SIG-M5 treated with dmso at 0.1 percent for 504 hours (cell line): ENCODE measurements around the gene ZC3H18.
"Not testable (repeated sequence)": the region's sequence is repeated elsewhere in the genome, so short reads cannot be mapped to it uniquely, and the experiment has no call there.

ENCODE experiments used
- DNase-seq: peaks from one replicate; lab custom pipeline; 2025; ENCODE audit not compliant: unreplicated experiment; lab: John Stamatoyannopoulos, UW

The ZC3H18 gene

DNA sequence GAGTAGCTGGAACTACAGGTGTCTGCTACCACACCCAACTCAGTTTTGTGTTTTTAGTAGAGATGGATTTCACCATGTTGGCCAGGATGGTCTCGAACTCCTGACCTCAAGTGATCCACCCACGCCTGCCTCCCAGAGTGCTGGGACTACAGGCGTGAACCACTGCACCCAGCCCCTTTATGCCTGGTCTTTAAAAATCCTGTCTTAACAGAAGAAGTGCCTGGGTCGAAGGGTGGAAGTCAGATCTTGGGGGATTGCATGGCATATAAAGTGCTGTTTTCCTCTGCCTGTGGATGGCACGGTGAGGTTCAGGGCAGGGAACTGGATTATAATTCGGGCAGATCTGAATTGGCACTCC lies 30.3 kb downstream of the ZC3H18 start:
- no peak for DNase-seq

DNA sequence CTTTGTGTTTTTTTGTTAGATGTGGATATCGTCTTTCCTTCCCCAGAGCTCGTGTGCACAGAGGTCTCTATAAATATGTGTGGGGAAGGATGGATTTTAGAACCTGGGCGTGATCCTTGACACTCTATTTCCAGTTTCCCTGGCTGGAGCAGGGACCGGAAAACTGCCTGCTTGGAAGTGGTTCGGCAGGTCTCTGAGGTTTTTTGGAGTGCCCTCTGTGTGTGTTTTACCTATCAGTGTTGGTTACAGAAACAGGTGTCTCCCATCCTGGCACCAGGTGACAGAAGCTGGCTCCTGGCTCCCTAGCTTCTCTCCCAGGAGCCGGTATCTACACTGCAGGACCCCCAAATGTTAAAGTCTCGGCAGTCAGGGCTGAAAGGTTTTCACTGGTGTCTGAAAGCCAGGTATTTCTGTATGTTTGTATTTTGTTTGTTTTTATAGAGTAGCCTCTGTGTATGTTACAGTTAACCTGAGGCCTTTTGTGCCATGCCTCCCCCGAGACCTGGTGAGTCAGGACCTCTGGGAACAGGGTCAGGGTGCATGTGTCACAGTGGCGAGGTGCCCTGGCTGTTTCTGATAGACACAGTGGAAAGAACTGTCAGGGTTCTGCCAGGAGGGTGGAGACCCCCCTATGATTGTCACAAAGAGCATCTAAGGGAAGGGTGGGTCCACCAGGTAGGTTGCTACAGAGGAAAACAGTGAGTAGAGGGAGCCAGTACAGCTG lies 31.3 kb downstream of the ZC3H18 start:
- no peak for DNase-seq

DNA sequence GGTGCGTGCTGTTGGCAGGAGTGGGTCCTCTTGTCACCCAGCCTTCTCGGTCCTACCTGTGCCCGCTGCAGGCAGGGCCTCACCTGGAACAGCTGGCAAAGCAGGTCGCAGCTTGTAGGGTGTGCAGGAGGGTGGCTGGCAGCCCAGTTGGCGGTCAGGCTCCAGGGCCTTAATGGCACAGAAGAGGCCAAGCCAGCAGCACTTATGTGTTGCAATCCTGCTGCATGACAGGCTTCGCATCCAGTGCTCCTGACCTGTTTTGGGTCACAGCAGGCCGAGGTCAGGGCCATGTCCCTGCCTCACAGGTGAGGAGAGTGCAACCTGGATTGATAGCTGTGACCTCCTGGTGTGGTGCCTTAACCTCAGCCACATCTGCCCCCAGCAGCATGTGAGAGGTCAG lies 31.9 kb downstream of the ZC3H18 start:
- DNase-seq, result no peak

DNA sequence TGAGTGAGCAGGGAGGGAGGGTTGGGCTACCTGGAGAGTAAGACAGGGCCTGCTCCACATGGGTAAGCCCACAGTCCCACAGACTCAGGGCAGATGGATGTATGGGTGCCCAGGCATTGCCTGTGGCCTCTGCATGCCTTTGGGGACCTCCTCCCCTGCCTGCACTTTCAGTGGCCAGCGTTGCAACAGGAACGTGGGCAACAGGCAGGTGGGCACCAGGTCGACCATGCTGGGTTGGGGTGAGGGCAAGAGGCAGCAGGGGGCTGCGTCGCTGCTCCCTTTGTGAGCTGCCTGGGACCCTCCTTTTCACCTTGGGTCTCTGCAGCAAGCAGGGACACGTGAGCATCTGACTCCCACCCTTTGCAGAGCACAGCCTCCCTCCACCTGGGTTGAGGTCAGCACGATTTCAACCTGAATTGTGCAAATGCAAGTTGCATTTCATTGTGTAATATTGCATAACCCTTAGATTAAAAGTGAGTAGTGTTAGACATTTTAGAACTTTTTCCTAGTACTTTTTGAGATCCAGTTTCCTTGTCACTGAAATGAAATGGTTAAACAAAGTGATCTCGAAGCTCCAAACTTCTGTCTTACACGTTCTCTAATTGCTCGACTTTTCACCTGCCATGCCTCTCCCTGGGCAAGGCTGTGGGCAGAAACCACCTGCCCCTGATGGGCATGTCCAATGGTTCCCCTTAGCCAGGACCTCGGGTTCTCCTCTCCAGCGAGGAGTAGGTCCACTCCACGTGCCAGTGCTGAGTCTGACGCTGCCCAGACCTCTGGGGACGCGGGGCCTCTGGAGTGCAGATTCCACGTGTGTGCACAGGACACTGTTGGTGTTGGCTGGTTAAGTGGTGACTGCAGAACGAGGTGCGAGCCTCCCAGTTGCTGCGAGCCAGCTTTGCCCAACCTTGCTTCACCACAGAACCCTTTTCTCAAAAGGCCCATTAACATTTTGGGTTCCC lies 35.3 kb downstream of the ZC3H18 start:
- DNase-seq, result no peak

DNA sequence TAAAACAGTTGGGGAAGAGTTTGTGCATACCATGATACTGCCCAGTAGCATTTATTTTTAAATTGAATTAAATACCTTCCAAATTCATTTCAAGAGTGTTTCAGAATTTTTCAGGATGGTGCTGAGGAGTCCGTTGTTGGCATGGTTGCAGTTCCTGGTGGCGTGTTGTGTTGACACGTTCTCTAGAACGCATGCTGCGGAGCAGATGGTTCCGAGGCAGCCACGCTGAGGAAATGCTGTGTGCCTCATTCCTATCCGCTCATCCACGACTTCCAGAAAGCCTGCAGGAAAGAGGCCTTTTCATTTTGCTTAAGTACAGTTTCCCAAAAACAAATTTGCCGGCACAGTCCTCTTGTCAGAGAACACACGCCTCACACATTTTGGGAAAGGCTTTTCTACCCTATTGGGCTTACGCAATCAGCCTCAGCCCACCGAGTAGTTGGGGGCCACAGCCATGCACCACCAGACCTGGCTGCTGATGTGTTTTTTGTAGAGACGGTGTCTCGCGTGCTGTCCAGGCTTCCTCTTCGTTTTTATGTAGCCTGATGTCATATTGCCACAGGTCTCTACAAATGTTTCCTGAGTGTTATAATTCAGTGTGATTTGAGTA lies 36.0 kb downstream of the ZC3H18 start:
- DNase-seq, result no peak

DNA sequence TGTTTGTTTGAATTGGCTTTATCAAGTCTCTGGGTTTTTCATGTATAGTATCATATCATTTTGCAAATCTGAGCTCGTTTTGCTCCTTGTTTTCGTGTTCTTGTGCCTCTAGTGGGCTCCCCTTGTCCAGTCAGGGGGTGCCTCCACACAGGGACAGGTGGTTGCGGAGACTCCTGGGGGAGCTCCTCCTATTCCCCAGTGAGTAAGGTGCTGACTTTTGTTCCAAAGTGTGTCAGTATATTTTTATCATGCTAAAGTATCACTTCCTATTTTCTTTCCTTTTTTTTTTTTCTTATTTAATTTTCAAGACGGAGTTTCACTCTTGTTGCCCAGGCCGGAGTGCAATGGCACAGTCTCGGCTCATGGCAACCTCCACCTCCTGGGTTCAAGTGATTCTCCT lies 37.9 kb downstream of the ZC3H18 start:
- no peak for DNase-seq

DNA sequence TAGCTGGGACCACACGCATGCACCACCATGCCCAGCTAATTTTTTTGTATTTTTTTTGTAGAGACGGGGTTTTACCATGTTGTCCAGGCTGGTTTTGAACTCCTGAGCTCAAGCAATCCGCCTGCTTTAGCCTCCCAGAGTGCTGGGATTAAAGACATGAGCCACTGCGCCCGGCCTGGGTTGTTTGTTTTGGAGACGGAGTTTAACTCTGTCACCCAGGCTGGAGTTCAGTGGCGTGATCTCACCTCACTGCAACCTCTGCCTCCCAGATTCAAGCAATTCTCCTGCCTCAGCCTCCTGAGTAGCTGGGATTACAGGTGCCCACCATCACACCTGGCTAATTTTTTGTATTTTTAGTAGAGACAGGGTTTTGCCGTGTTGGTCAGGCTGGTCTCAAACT lies 39.2 kb downstream of the ZC3H18 start:
- DNase-seq, result not testable (repeated sequence)

DNA sequence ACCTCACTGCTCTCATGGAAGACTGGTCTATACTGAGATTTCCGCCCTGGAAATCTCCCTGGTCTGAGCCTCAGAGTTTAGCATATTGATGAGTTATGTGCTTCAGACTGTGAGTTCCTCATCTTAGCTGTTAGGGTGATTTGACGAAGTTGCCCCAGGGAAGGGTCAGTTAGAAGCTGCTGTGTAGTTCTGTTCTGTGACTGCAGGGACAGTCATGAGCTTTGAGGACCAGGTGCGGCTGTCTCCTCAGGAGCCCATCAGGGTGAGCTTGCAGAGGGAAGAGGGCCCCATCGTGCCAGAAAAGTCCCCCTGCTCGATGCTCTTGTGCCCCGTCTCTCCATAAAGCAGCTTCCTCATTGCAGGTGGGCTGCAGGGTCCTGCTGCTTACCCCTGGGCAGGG lies 39.9 kb downstream of the ZC3H18 start:
- DNase-seq, result no peak

DNA sequence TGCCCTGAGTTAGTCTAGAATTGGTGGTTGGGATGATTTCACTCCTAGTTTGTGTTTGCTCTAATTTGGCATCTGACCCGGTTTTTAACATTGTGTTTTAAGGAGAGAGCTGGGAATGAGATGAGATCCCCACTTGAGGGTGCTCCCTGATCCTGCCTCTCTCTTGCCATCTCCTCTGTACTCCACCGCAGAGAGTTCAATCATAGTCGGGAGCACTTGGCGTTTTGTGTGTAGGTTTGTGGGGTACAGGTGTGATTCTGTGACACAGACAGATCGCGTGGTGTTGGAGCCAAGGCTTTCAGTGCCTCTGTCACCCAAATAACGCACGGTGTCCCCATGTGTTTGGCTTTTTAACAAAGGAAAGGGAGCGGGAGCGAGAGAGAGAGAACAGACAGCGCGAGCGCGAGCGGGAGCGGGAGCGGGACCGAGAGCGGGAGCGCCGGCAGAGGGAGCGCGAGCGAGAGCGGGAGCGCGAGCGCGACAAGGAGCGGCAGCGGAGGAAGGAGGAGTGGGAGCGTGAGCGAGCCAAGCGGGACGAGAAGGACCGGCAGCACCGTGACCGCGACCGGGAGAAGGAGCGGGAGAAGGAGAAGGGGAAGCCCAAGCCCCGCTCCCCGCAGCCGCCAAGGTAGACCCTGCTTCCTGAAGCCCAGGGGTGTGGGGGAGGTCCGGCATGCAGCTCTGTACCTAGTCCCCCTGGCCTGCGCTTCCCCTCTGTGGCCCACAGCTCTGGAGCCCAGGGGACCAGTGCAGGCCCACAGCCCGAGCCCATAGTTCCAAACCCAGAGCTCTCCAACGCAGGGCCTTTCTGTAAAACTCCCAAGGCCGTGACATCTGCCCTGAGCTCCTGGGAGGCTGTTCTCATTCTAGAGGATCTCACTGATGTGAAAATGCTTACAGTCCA lies 41.0 kb downstream of the ZC3H18 start:
- no peak for DNase-seq

DNA sequence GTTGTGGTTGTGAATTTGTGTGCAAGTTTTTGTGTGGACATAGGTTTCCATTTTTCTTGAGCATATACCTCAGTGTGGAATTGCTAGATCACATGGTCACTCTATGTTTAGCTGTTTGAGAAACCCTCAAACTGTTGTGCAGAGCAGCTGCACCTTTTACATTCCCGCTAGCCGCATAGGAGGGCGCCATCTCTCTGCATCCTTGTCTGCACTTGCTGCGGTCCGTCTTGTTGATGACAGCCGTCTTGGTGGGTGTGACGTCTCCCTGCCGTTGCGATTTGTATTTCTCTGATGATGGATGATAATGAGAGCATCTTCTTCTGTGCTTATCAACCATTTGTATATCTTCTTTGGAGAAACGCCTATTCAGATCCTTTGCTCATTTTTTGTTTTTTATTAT lies 43.1 kb downstream of the ZC3H18 start:
- DNase-seq, result no peak

DNA sequence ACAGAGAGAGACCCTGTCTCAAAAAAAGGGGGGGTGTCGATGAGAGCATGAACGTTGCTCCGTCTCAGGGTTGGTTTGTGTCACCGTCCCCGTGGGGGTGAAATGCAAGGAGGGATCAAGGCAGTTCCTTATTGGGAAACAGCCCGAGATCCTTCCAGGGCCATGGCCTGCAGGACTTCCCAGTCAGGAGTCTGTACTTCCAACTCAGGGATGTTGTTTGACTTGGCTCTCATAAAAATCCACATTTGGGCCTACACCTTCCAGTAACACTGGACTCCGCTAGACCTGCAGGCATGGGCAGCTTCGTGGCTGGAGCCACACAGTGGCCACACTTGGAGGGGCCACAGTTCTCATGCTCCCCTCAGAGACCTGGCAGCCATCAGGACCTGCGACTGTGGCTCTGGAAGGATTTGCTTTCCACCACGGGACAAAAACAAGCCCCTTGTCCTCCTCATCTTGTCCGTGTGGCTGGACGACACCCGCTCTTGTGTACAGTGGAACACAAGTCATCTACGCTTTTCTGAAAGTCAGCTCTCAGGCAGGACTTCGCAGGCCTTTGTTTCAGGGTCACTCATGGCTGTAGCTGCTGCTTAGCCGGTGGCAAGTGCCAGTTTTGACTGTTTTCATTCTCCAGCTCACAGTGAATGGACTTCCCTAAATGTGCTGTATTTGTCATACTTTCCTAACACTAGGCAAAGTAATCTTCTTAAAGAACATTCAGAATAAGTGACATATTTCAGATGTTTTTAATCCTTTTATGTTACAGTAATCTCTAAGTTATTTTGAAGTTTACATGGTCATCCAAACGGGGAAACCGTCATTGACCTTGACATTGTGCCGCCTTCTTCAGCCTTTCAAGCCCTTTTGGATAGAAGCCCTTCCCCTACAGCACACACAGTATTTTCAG lies 44.0 kb downstream of the ZC3H18 start:
- no peak for DNase-seq

DNA sequence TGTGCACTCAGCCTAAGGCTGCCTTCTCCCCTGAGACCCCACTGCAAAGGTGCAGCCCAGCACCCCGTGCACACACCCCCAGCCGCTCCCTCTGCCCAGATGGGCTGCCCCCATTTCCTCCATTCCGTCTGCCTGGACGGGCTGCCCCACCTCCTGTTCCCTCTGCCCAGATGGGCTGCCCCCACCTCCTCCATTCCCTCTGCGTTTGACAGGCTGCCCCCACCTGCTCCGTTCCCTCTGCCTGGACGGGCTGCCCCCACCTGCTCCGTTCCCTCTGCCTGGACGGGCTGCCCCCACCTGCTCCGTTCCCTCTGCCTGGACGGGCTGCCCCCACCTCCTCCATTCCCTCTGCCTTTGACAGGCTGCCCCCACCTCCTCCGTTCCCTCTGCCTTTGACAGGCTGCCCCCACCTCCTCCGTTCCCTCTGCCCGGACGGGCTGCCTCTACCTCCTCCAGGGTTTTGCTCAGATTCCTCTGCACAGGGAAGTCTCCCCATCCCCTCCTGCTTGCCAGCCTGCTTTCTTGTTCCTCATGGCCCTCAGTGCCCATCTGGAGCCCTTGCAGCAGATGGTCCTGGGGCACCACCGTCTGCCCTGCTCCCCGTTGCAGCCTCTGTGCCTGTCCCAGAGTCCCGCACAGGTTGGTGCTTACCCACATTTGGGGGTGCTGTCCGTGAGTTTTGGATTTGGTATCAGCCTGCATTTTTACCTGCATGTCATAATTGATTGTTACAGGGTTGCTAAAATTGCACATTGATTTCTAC lies 44.8 kb downstream of the ZC3H18 start:
- no peak for DNase-seq

DNA sequence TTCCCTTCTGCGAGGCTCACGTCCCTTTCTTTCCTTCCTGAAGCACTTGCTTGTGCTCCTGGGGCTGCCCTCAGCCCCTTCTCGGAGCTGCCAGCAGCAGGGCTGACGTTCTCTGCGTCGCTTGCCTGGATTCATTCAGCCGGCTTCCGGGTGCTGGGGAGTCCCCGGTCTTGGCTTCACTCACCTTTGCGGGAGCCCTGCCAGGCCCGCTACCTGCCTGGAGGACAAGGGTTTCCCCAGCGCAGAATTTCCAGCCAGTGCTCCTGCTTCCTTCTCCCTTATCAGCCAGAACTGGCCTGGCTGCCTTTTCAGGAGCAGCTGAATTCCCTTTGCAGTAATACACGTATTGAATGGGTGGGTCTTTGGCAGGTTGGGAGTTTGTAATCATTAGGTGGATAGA lies 46.1 kb downstream of the ZC3H18 start:
- no peak for DNase-seq

DNA sequence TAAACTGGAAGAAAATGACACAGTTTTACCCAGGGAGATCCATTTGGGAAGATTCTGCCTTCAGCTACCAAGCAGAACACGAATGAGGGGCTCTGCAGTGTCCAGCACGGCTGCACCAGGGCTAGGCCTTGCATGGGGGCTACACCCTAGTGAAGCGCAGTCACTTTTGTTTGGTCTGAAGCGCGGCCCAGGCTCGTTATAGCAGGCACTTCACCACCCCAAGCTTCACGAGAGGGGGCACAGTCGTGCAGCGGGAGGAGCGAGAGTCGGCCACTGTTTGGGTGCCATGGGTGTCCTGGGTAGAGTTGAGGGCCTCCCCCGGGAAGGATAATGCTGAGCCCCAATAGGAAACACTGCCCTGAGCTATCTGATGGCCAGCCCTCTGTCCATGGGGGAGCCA lies 46.5 kb downstream of the ZC3H18 start:
- no peak for DNase-seq

DNA sequence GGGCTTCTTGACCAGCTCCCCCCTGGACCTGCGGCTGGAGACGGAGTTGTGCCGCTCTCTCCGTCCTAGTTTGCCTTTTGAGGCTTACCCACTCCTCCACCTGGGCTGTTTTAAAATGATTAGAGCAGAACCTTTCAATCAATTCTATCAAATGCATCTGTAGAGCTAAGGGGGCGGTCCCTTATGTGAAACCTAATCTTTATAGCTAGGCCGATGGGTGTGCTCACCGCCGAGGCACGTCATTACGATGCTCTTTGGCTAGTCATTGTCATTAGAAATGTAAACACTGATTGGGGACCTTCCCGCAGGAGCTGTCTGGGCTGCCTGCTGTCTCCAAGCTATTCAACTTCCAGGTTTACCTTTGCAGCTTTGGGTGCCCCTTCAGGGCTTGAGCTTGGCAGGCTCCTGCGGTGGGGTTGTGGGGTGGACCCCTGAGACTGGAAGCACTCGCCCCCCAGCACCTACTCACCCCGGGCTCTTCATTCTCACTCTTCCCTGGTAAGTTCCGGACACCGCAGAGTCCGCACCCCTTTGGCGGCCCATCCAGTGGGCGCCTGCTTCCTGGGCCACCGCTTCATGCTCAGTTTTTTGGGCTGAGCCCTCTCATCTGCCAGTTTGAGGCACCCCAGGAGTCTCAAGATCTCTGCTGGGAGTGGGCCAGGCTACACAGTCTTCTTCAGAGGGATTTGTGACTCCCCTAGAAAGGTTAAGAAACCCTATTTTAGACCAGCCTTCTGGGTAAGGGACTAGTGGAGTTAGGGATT lies 47.2 kb downstream of the ZC3H18 start:
- no peak for DNase-seq

DNA sequence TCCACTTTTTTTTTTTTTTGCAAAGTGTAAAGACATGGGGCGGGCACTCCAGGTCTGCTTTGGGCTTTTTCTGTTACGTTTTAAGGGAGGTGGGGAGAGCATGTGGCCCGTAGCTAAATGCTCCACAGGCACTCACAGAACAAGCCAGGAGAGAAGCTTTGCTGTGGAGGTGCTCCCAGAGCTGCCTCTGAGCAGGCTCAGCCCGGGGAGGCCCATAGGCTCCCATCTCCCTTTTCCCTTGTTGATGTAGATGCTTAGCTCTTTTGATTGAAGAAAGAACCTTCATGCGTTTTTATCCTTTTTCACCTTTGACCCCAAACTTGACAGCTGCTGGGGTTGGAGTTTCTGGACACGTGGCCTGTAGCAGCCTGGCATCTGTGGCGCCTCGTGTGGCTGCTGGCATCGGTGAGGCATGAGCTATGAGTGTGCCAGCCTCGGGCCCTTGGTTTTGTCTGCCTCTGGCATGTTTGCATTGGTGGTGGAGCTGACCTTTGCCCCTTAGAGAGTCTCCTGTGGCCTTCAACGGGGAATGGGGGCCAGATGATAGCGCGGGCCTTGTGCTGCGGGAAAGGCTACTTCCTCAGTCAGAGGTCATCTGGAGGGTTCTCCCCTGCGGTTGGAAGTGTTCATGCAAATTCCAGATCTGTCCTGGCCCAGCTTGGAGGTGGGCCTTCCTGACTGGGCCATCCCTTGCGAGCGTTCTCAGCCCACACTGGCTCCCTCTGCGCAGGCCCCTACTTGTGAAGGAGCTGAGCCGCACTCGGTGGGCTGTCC lies 48.2 kb downstream of the ZC3H18 start:
- no peak for DNase-seq

DNA sequence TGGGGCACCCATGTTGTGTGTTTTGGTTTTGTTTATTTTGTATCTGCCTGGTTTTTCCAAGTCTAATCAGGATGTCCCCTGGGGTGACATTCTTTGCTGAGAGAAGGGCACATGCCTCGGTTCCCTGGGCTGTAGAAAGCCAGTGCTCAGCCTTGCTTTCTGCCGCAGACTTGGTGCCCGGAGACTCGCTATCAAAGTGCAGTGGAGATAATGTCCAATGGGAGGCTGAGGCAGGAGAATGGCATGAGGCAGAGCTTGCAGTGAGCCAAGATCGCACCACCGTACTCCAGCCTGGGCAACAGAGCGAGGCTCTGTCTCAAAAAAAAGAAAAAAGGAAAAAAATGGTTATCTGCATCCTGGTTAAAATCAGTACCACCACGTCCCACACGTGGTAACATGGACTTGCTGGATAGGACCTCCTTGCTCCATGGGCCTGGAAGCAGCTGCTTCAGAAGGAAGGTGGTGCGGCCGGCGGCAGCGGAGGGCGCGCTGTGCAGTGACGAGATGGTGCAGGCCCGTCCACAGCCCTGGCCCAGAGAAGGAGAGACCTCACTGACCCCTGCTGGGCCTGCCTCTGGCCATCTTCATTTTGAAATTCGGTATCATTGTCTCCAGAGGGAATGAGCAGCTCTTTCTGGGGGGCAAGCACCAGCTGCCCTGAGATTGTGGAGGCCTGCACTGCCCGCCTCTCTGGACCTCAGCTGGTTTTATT lies 48.9 kb downstream of the ZC3H18 start:
- no peak for DNase-seq
